Stimulated activated CD8-positive, alpha-beta memory T cell treated with anti-CD3 and anti-CD28 coated beads, Interleukin-2, amount 100 ng/mL, for 1 hour (primary cell): ENCODE measurements around the gene ZNF112.

ENCODE experiments used
- DNase-seq, 2 donors: peaks; one replicate each; pipeline ENCODE4 v3.0.0-alpha.2; 2020; ENCODE audit warnings: low read depth in 2 of 2

ZNF112 gene

GRCh38 chr19:44282846-44283245 is 73.6 kb downstream of the ZNF112 start:
- DNase-seq: no peak

- DNase-seq: no peak
Observed at GRCh38 chr19:44280916-44281315, 75.6 kb downstream of the ZNF112 start.

- no peak for DNase-seq
Observed at GRCh38 chr19:44278181-44278690, 78.2 kb downstream of the ZNF112 start.

GRCh38 chr19:44277331-44277730 is 79.1 kb downstream of the ZNF112 start:
- DNase-seq: no peak
